GM15510 (cell line): ENCODE measurements around the gene QPCT.

ENCODE experiments used
- POLR2A ChIP-seq: IDR thresholded peaks from 3 replicates; pipeline ENCODE4 v1.6.1; 2011; ENCODE audit warnings: borderline replicate concordance; ENCODE audit not compliant: insufficient read length; ENCODE audit errors: extremely low read depth

Gene QPCT

DNA sequence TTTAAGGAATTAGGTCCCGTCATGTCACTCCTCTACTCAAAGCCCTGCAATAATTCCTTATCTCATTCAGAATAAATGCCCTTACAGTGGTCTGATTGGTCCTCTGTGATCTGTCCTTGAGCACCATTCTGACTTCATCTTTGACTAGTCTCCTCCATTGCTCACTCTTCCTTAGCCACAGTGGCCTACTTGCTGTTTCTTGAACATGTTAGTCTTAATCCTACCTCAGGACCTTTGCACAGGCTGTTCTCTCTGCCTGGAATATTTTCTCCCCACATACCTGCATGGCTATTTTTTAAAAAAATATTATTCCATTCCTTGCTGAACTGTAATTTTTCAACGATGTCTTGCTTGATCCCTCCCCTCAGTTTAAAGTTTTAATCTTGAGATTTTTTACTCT is 48.0 kb downstream of the QPCT start:
- no peak for TF ChIP-seq POLR2A

DNA sequence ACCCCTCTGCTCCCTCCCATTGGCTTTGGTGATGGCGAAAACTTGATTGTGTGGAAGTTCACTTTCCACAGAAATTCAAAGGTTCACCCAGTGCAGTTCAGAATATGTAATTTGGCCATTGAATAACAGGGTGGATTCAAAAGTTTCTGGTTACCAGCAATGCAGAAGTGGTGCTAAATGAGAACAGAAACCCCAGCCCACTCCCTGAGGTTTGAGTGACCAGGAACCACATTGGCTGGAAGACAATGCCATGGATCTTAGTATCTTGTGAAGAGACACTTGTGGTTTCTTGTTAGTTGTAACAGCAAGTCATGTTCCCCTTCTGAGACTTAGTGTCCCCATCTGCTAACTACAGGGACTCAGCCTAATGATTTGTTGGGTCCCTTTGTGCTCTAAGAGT is 49.8 kb downstream of the QPCT start:
- no peak for TF ChIP-seq POLR2A

DNA sequence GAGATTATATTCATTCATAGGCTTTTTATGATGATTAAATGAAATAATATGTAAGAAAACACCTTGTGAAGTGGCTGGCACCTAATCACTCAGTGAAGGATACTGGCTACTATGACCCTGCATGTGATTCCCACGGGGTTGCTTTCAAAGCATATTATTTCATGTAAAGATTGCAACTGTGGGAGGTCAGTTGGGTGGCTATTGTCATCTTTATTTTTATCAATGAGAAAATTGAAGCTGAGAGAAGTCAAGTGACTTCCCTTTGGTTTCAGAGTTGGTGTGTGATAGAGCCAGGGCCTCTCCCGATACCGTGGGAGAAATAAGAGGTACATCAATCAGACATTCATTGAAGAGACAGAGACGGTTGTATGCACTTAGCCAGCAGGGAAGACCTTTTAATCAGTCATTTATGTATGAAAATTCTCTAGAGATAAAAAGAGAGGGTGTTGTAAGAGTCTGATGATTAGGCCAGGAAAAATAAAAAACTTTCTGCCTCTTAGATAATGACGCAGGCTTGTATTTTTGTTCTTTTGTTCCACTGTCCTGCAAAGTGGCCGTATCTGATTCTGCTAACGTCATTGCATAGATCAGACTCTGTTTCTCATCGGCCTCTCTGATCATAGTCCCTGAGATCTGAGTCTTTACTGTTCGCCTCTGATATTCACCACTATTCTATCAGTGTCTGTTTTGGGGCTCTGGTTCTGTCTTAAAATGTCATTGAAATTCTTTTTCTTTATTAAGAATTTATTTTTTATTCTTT is 50.5 kb downstream of the QPCT start:
- TF ChIP-seq POLR2A: no peak

DNA sequence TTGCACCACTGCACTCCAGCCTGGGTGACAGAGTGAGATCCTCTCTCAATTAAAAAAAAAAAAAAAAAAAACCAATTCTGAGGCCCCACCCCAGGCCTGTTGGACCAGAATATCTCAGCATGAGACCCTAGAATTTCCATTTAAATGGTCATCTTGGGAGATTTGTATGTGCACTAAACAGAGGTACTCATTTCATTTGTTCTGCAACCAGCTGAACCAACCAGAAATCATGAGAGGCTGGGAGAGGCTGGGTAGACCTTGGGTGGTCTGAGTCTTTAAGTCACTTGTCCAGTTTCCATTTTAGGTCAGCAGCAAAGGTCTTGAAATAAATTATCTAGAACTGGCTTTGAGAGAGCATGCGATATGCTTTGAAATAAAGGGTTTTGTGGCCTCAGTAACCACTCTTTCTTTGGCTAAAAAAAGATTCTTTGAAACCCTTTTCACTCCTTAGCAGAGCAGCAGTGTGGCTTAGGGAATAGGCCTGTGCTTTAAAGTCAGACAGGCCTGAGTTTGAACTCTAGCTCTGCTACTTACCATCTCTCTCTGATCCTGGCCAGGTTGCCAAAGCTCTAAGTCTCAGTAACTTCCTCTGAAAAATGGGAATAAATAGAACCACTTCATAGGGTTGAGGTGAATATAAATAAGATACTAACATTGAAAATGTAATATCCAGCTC is 52.6 kb downstream of the QPCT start:
- TF ChIP-seq POLR2A: no peak

DNA sequence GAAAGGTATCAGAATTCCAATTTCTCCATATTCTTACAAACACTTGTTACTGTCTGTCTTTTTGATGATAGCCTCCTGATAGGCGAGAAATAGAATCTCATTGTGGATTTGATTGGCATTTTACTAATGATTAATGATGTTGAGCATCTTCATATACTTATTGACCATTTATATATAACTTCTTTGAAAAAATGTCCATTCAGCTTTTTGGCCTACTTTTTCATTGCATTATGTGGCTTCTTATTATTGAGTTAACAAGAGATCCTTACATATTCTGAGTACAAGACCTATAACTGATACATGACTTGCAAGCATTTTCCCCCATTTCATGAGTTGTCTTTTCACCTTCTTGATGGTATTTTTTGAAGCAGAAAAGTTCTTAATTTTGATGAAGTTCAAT is 54.6 kb downstream of the QPCT start:
- no peak for TF ChIP-seq POLR2A

DNA sequence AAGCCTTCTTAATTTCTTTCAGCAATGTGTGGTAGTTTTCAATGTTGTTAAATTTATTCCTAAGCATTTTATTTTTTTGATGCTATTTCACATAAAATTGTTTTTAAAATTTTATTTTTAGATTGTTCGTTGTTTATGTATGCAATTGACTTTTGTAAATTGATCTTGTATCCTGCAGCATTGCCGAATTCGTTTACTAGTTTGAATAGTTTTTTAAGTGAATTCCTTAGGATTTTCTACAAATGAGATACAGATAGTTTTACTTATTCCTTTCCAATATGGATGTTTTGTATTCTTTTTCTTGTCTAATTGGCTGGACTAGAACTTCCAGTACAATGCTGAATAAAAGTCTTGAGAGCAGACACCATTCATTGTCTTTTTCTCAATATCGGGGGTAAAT is 55.6 kb downstream of the QPCT start:
- TF ChIP-seq POLR2A: no peak

DNA sequence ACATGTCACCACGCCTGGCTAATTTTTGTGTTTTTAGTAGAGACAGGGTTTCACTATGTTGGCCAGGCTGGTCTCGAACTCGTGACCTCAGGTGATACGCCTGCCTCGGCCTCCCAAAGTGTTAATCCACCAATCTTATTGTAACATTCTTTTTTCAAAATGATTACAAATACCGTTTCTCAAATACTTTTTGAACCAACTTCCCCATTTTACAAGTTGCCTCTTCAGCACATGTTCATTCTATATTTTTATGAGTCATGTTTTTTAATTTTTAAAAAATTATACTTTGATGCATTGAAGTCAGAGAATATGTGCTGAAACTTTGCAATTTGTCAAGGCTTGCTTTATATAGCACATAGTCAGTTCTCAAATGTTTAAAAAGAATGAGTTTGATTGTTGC is 58.2 kb downstream of the QPCT start:
- TF ChIP-seq POLR2A: no peak

DNA sequence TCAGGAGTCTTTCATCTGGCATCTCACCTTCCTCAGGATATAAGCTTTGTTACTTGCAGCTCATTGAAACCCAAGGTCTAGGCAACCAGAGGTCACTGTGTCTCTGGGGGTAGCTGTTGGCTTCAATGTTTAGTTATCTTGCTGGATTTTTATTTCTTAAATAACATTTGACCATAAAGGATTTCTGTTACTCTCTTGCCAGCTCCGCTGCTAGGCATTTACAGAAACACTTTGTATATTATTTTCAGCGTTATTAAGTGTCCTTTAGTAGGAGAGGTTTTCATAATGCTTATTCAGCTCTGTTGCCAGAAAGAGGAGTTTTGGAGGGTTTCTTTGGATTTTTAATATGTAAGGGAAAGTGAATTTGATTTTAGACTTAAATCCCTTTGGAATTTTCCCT is 61.4 kb downstream of the QPCT start:
- no peak for TF ChIP-seq POLR2A

DNA sequence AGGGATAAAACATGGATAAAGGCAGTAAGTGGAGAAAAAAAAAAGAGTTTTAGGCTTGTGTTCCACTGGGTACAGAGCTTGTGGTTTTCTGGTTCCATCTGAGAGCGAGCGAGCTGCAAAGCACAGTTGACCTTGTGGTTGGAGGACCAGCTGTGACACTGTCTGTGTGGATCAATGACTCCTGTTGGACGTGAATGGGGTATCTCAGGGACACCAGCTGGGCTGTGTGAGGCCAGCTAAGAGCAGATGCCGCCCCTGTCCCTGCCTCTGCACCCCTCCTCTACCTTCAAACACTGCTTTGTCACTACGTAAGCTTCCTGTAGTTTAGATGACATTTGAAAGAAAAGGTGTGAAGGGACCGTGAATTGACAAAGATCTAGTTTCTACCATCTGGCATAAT is 67.8 kb downstream of the QPCT start:
- no peak for TF ChIP-seq POLR2A

DNA sequence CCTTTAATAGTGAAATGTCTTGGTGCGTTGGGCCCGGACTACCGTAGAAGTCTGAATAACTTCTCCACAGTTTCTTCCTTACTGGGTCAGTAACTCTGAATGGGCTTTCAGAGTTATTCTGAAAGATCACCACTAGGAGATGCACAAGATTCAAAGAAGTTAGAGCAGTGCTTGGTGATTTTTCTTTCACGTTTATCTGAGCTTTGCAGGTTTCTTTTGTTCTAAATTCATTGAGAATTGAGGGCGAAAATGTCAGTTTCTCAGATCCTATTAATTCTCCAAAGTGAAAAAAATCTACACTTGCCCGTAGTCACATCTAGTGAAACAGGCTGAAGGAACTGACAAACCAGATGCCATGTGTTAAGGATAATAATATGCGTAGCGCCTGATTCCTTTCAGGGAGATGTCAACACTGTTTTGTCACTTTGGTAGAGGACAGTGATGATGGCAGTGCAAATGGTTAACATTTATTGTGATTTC is 70.1 kb downstream of the QPCT start:
- no peak for TF ChIP-seq POLR2A

DNA sequence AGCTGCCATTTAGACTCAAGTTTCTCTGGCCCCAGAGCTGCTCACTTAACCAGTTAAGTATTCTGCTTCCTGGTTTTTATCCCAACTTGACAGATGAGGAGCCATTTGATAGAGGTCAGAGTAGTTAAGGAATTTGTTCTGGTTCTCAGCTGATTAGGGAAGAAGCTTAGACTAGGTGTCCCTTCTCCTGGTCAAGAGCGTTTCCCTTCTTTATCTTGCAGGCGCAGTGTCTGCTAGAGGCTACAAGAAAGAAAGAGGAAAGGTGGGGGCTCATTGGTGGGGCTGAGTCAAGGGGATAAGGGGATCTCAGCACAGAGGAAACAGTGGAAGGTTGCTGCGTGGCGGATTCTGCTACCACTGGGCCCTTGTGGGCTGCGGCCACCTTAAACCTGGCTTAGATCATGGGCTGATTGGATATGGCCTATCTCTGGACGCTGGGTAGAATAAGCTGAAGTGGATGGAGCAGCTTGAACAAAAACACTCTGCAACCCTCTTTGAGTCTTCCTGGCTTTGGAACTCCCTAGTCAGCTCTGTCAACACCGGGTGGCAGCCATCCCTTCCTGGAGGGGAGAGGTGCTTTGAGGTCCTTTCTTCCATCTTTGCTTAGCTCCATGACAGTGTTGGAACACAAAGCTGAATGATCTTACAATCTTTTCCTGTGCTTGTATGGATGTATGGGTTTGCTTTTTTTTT is 70.8 kb downstream of the QPCT start:
- TF ChIP-seq POLR2A: no peak

DNA sequence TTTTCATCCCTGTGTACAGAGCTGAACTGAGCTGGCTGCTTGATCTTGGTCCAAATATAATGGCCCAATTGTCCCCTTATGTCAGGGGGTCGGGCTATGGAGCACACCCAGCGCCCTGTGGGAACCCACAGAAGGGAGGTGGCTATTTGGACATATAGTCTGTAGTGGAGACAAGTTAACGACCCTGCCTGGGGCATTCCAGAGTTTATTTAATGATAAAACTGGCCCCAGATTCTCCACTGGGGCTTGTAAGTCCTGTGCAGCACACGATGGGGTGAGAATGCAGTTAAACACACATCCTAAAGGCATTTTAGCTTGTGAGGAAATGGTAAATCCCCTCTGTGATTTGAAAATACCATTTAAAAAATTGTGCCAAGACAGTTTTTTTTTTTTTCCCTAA is 72.9 kb downstream of the QPCT start:
- TF ChIP-seq POLR2A: no peak

DNA sequence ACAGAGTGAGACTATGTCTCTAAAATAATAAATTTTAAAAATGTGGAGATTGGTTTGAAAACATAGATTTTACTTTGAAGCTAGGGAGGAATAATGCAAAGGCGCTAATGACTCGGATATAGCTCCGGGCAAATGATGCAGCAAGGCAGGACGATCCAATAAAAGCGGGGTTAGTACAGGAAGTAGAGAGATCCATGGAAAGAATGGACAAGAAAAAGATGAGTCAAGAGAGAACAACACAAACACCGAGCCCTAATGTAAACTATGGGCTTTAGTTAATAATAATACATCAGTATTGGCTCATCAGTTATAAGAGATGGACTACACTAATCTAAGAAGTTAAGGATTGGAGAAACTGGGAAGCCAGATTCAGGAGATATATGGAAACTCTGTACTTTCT is 74.5 kb downstream of the QPCT start:
- TF ChIP-seq POLR2A: no peak

DNA sequence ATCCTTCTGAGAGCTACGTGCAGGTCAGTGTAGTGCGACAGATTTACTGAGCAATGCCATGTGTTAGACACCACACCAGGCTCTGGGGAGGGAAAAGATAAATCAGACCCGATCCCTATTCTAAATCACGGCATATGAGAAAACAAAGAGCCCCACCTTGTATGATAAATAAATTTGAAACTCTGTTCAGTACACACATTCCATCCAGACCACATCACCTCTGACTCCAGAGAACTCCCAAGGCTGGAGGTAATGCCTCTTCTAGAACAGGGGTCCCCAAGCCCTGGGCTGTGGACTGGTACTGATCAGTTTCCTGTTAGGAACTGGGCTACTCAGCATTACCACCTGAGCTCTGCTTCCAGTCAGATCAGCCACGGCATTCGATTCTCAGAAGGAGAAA is 77.3 kb downstream of the QPCT start:
- no peak for TF ChIP-seq POLR2A

DNA sequence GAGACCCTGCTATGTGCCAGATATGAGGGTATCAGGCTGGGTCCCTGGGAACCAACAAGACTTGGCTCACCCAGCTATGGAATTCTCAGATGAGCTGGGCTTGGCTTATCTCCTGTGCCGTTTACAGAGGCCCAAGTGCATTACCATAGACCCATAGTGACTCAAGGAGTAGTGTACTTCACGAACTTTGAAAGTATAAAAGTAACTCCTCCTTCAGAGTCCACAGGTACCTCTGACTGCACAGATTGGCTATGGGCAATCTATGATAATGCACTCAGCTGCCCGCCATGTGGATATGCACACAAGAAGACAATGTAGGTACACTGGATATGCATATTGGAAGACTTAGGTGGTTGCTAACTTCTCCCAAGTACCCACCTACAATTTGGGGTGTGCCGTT is 78.4 kb downstream of the QPCT start:
- TF ChIP-seq POLR2A: no peak
